Fibroblast of lung (primary cell): ENCODE measurements around the gene TPSG1. TPM values are rescaled to one million over a fixed set of nuclear protein-coding genes. Genes with fewer than 3 reads are reported as not detected.
"Not testable (repeated sequence)": the region's sequence is repeated elsewhere in the genome, so short reads cannot be mapped to it uniquely, and the experiment has no call there.

Experiments
- DNase-seq, 2 donors: peaks; one replicate each; pipeline versions ENCODE4 v3.0.0 to v3.0.0-alpha.2; 2010; ENCODE audit warnings: low read depth in 2 of 2
- H2AFZ ChIP-seq: 2 replicates; pipeline ENCODE4 v1.5.1; 2012; ENCODE audit warnings: low read length, control low read depth, inconsistent platforms
- H3K27ac ChIP-seq: 2 replicates; pipeline ENCODE4 v1.5.1; 2011; ENCODE audit warnings: low read length, control low read depth; ENCODE audit not compliant: insufficient read depth
- H3K27me3 ChIP-seq: 2 replicates; pipeline ENCODE4 v1.5.1; 2011; ENCODE audit warnings: mild to moderate bottlenecking, low read length; ENCODE audit not compliant: control insufficient read depth, insufficient read depth
- H3K36me3 ChIP-seq: 2 replicates; pipeline ENCODE4 v1.5.1; 2011; ENCODE audit warnings: low read length; ENCODE audit not compliant: control insufficient read depth, insufficient read depth
- H3K4me1 ChIP-seq: 2 replicates; pipeline ENCODE4 v1.5.1; 2011; ENCODE audit warnings: low read length; ENCODE audit not compliant: control insufficient read depth, insufficient read depth; ENCODE audit errors: extremely low read depth
- H3K4me2 ChIP-seq: 2 replicates; pipeline ENCODE4 v1.5.1; 2011; ENCODE audit warnings: low read length, control low read depth; ENCODE audit not compliant: insufficient read depth; ENCODE audit errors: extremely low read depth
- H3K4me3 ChIP-seq, 4 experiments: fragments of 200-600 bp in 1 of 4; sonication (generic) in 1 of 4; replicated peaks in 1 of 4; 2 replicates each; pipeline ENCODE4 v1.5.1; 2011 to 2016; ENCODE audit warnings: low read length in 4 of 4, low read depth in 3 of 4, mild to moderate bottlenecking in 3 of 4, control low read depth in 2 of 4, inconsistent platforms in 1 of 4, mixed read lengths in 1 of 4; ENCODE audit not compliant: insufficient read depth in 1 of 4; ENCODE audit errors: control extremely low read depth in 1 of 4
- H3K79me2 ChIP-seq: 2 replicates; pipeline ENCODE4 v1.5.1; 2012; ENCODE audit warnings: mild to moderate bottlenecking, low read length, inconsistent platforms; ENCODE audit not compliant: control insufficient read depth, insufficient read depth
- H3K9ac ChIP-seq: 2 replicates; pipeline ENCODE4 v1.5.1; 2011; ENCODE audit warnings: mild to moderate bottlenecking, low read length, control low read depth; ENCODE audit not compliant: insufficient read depth
- H3K9me3 ChIP-seq: 2 replicates; pipeline ENCODE4 v1.5.1; 2012; ENCODE audit warnings: low read depth, low read length; ENCODE audit not compliant: control insufficient read depth, insufficient read depth
- H4K20me1 ChIP-seq: 2 replicates; pipeline ENCODE4 v1.5.1; 2011; ENCODE audit warnings: low read length; ENCODE audit not compliant: control insufficient read depth, insufficient read depth; ENCODE audit errors: extremely low read depth
- CTCF ChIP-seq, 2 donors: IDR thresholded peaks in 1 of 2; conservative IDR thresholded peaks in 1 of 2; 1 replicate in 1 of 2; 2 replicates in 1 of 2; pipeline ENCODE4 v1.5.1; 2011 to 2012; ENCODE audit warnings: low read length in 2 of 2, control low read depth in 1 of 2, inconsistent platforms in 1 of 2, low read depth in 1 of 2, mild to moderate bottlenecking in 1 of 2
- EZH2 ChIP-seq: IDR thresholded peaks from 2 replicates; pipeline ENCODE4 v1.5.1; 2012; ENCODE audit warnings: low read length, control low read depth, mild to moderate bottlenecking; ENCODE audit errors: missing control alignments
- polyA plus RNA-seq, 2 donors: library from polyadenylated mRNA; depleted of rRNA in 1 of 2; stranded (reverse) in 1 of 2; unstranded in 1 of 2; fragments of >200 nt; gene quantifications; 2 replicates each; pipeline ENCODE4 v1.2.1, GENCODE V29; 2011 to 2012; ENCODE audit warnings: missing spikeins in 1 of 2
- total RNA-seq: library from RNA; depleted of rRNA; stranded (reverse); fragments of >200 nt; gene quantifications from 2 replicates; pipeline ENCODE4 v1.2.1, GENCODE V29; 2014

The TPSG1 gene
- total and polyA plus RNA-seq, 2 donors (not counting 1 experiment from before 2014, with no cell fraction given): not detected

GRCh38 chr16:1189455-1189854, 35.6 kb downstream of the TPSG1 start:
- no peaks in the 10 kb centered on the region for H3K9me3 ChIP-seq
- DNase-seq: no peak
- TF ChIP-seq CTCF (conservative IDR thresholded peaks at IDR 0.05 in 1 of 2, IDR thresholded peaks at IDR 0.05 in 1 of 2; ENCODE audit: low read depth in 1 of 2, low read length in 2 of 2) (no peak), EZH2 (no peak)
- no peaks in the 10 kb centered on the region for H3K27me3 ChIP-seq
- H3K4me3 ChIP-seq: no peak overlapping the region
- no peaks in the 10 kb centered on the region for H3K79me2 ChIP-seq
- H3K4me2 ChIP-seq: no peak overlapping the region
- H3K9ac ChIP-seq: no peak overlapping the region
- no peaks in the 10 kb centered on the region for H3K4me1 ChIP-seq
- no peak overlapping the region for H2AFZ ChIP-seq
- H3K36me3 ChIP-seq: no peaks in the 10 kb centered on the region
- no peaks in the 10 kb centered on the region for H4K20me1 ChIP-seq
- H3K27ac ChIP-seq: no peak overlapping the region

- Histone ChIP-seq H3K4me2 (no peak overlapping the region), H3K9ac (no peak overlapping the region), H3K27me3 (no peaks in the 10 kb centered on the region), H3K4me3 (no peak overlapping the region), H4K20me1 (no peaks in the 10 kb centered on the region), H3K36me3 (no peaks in the 10 kb centered on the region), H3K79me2 (no peaks in the 10 kb centered on the region), H3K4me1 (no peaks in the 10 kb centered on the region), H2AFZ (no peak overlapping the region), H3K9me3 (no peaks in the 10 kb centered on the region), H3K27ac (no peak overlapping the region)
- peak; percentile 7 to 30 for DNase-seq
- TF ChIP-seq EZH2 (no peak), CTCF (conservative IDR thresholded peaks at IDR 0.05 in 1 of 2, IDR thresholded peaks at IDR 0.05 in 1 of 2; ENCODE audit: low read depth in 1 of 2, low read length in 2 of 2) (no peak)
Measured at GRCh38 chr16:1188432-1189189, 36.5 kb downstream of the TPSG1 start.

GRCh38 chr16:1185460-1186207, 39.4 kb downstream of the TPSG1 start:
- H3K9me3 ChIP-seq, H4K20me1 ChIP-seq, H3K27me3 ChIP-seq, H3K27ac ChIP-seq, H3K36me3 ChIP-seq, H3K79me2 ChIP-seq, H3K4me3 ChIP-seq, H3K9ac ChIP-seq, DNase-seq, H3K4me1 ChIP-seq, H2AFZ ChIP-seq, H3K4me2 ChIP-seq: not testable (repeated sequence)
